ENCODE data around the gene LARGE2. TPM values are rescaled to one million over a fixed set of nuclear protein-coding genes. Genes with fewer than 3 reads are reported as not detected.

LARGE2 gene
- total and polyA plus RNA-seq, 2 of the 13 experiments (the other 11 are each of a cell fraction or from before 2014, with no cell fraction given): 8.5 to 21.6 TPM

DNA sequence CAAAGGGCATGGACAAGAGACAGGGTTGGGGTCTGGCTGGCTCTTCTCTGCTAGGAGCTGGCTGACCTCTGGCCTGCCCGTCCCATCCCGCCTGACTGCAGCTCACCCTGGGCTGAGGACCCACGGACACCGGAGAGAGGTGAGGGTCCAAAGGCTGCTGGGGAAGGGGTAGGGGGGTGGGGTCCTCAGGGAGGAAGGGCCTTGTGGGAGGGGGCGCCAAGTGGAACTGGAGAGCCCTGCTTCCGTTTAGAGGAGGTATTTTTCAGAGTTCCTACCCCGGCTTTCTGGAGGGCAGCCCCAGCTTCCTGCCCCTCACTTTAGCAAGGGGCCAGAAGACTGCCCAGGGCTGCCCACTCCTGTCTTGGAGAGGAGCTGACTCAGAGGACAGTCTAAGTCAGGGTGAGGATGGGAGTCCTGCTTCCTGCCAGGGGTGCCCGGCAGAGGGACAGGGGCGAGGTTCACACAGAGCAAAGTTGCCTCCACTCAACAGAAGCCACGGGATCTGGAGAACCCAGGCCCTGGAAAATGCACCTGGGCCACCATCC is 7.1 kb downstream of the LARGE2 start:
- Histone ChIP-seq H3K27ac (ENCODE audit: extremely low read length, insufficient read depth, low read length) (no peak overlapping the region), H3K36me3 (replicated peaks in 1 of 2; ENCODE audit: control insufficient read depth in 1 of 2, insufficient read depth in 2 of 2, low read length in 2 of 2) (peaks cover 3 to 13% of the 10 kb centered on the region in 2 experiments; a peak in 3 of 5 replicates), H3K79me2 (ENCODE audit: insufficient read depth, low read length) (no peaks in the 10 kb centered on the region), H2AFZ (ENCODE audit: low read length) (no peak overlapping the region), H3K4me3 (replicated peaks in 1 of 3; ENCODE audit: insufficient read depth in 1 of 3, low read depth in 2 of 3, low read length in 3 of 3) (no peak overlapping the region), H3K27me3 (ENCODE audit: control insufficient read depth in 1 of 2, insufficient read depth in 2 of 2, low read length in 2 of 2) (no peaks in the 10 kb centered on the region), H3K4me1 (ENCODE audit: insufficient read depth, low read length) (peaks cover 22% of the 10 kb centered on the region), H3K4me2 (ENCODE audit: low read depth, low read length) (no peak overlapping the region), H4K20me1 (ENCODE audit: insufficient read depth, low read length) (no peaks in the 10 kb centered on the region), H3K9ac (ENCODE audit: insufficient read depth, low read depth, low read length) (no peak overlapping the region), H3K9me3 (ENCODE audit: low read length) (no peaks in the 10 kb centered on the region)
- no TSS peak for BruUV-seq (replicated peaks)
- ChIA-PET POLR2A (interaction anchor here (1.8 to 2.3 kb wide), 2 partner anchors 8 to 12 kb away, joined by 5 to 7 read pairs; partner anchors contain the start of genes LARGE2 and PEX16), CTCF (ENCODE audit: low intra/inter-chr PET ratio, low total read pairs) (no interaction called here)
- in situ Hi-C loops (cut with HindIII; ENCODE audit: extremely low pct_ligation_motif_present, low pct_unique_long_range_greater_than_20kb): no loop called here
- ATAC-seq: peak; percentile 52
- TF ChIP-seq HNF4A (CRISPR knock-in tag; IDR thresholded peaks at IDR 0.05) (peak; percentile 10; the same call in 1 of the 2 replicates), ZSCAN21 (CRISPR knock-in tag; IDR thresholded peaks at IDR 0.05; ENCODE audit: borderline replicate concordance) (no peak), CHCHD3 (CRISPR knock-in tag; IDR thresholded peaks at IDR 0.05) (no peak)
- DNase-seq (ENCODE audit: low spot score): no peak
- FAIRE-seq: no peak
- intact Hi-C loops (cut with micrococcal nuclease; ENCODE audit: unreplicated experiment): no loop called here
- 42% methylated on average over 7 of the region's 10 CpGs for WGBS (ENCODE audit: low lambda C conversion rate)

DNA sequence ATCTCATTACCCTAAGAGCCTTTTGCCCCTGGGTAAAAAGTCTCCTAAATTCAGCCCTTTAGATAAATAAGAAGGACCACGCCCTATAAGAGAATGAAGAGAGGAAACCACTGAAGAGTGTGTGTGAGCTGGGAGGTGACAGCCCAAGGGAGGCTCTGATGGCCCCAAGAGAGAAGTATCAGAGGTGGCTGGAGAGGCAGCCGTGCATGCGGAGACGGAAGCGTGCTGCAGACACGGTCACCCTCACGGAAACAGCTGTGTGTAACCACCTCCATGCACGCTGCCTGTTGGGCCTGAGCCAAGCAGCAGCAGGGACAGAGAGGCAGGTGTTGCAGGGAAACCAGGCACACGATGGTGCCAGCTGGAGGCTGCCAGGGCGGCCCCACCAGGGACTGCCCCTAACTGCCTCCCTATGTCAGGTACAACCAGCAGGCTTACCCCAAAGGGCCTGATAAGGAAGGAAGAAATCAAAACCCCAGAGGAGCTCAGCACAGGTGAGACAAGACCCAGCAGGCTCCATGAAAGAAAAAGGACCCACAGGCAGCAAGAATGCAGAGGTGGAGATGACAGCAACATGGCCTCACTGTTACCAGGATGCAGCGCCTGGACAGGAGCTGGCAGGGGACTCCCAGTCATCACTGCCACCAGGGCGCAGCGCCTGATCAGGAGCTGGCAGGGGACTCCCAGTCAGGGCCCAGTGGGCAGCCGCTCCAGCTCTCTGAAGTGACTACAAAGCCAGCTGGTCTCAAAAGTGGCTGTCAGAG is 7.8 kb downstream of the LARGE2 start:
- ChIA-PET POLR2A (interaction anchor here (0.6 to 2.3 kb wide), 3 partner anchors 8 to 131 kb away, joined by 3 to 7 read pairs (median 5); partner anchors contain the start of genes LARGE2 and PEX16), CTCF (ENCODE audit: low intra/inter-chr PET ratio, low total read pairs) (no interaction called here)
- BruUV-seq (replicated peaks): no TSS peak
- Histone ChIP-seq H3K79me2 (ENCODE audit: insufficient read depth, low read length) (no peaks in the 10 kb centered on the region), H3K27me3 (ENCODE audit: control insufficient read depth in 1 of 2, insufficient read depth in 2 of 2, low read length in 2 of 2) (no peaks in the 10 kb centered on the region), H3K4me1 (ENCODE audit: insufficient read depth, low read length) (peaks cover 28% of the 10 kb centered on the region), H4K20me1 (ENCODE audit: insufficient read depth, low read length) (no peaks in the 10 kb centered on the region), H2AFZ (ENCODE audit: low read length) (no peak overlapping the region), H3K27ac (ENCODE audit: extremely low read length, insufficient read depth, low read length) (no peak overlapping the region), H3K4me2 (ENCODE audit: low read depth, low read length) (no peak overlapping the region), H3K4me3 (replicated peaks in 1 of 3; ENCODE audit: insufficient read depth in 1 of 3, low read depth in 2 of 3, low read length in 3 of 3) (no peak overlapping the region), H3K9ac (ENCODE audit: insufficient read depth, low read depth, low read length) (no peak overlapping the region), H3K36me3 (replicated peaks in 1 of 2; ENCODE audit: control insufficient read depth in 1 of 2, insufficient read depth in 2 of 2, low read length in 2 of 2) (peaks cover 6 to 19% of the 10 kb centered on the region in 2 experiments; a peak in 3 of 5 replicates), H3K9me3 (ENCODE audit: low read length) (no peaks in the 10 kb centered on the region)
- FAIRE-seq: no peak
- DNase-seq (ENCODE audit: low spot score): no peak
- in situ Hi-C loops (cut with HindIII; ENCODE audit: extremely low pct_ligation_motif_present, low pct_unique_long_range_greater_than_20kb): no loop called here
- TF ChIP-seq, protein P1, sequence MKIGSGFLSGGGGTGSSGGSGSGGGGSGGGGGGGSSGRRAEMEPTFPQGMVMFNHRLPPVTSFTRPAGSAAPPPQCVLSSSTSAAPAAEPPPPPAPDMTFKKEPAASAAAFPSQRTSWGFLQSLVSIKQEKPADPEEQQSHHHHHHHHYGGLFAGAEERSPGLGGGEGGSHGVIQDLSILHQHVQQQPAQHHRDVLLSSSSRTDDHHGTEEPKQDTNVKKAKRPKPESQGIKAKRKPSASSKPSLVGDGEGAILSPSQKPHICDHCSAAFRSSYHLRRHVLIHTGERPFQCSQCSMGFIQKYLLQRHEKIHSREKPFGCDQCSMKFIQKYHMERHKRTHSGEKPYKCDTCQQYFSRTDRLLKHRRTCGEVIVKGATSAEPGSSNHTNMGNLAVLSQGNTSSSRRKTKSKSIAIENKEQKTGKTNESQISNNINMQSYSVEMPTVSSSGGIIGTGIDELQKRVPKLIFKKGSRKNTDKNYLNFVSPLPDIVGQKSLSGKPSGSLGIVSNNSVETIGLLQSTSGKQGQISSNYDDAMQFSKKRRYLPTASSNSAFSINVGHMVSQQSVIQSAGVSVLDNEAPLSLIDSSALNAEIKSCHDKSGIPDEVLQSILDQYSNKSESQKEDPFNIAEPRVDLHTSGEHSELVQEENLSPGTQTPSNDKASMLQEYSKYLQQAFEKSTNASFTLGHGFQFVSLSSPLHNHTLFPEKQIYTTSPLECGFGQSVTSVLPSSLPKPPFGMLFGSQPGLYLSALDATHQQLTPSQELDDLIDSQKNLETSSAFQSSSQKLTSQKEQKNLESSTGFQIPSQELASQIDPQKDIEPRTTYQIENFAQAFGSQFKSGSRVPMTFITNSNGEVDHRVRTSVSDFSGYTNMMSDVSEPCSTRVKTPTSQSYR (CRISPR knock-in tag; IDR thresholded peaks at IDR 0.05; ENCODE audit: borderline replicate concordance): no peak
- no peak for TF ChIP-seq TCF12 (IDR thresholded peaks at IDR 0.05)
- TF ChIP-seq TCF12 (CRISPR knock-in tag; IDR thresholded peaks at IDR 0.05): peak; percentile 29; the same call in 1 of the 2 replicates
- TF ChIP-seq ZNF3 (CRISPR knock-in tag; IDR thresholded peaks at IDR 0.05): no peak
- TF ChIP-seq ATM (IDR thresholded peaks at IDR 0.05; ENCODE audit: borderline replicate concordance): no peak
- no peak for TF ChIP-seq ONECUT2 (CRISPR knock-in tag; IDR thresholded peaks at IDR 0.05)
- peak; percentile 28 for TF ChIP-seq AGO2 (optimal IDR thresholded peaks at IDR 0.05; ENCODE audit: low read depth, low read length)
- intact Hi-C loops (cut with micrococcal nuclease; ENCODE audit: unreplicated experiment): no loop called here
- 72% methylated on average over 11 of the region's 14 CpGs for WGBS (ENCODE audit: low lambda C conversion rate)
- ATAC-seq: peak; percentile 12

Measured in HepG2 (cell line).